GM12864 (cell line): ENCODE results near the gene ALKBH7.

Source experiments
- DNase-seq: peaks from one replicate; pipeline ENCODE4 v3.0.0-alpha.2; 2011; ENCODE audit warnings: low read depth
- H3K4me3 ChIP-seq: 2 replicates; pipeline ENCODE4 v1.5.1; 2011; ENCODE audit warnings: mild to moderate bottlenecking, low read depth, low read length, control low read depth
- TF ChIP-seq, protein P1 (sequence below): IDR thresholded peaks from 2 replicates; pipeline ENCODE4 v1.5.1; 2011; ENCODE audit warnings: low read depth, mild to moderate bottlenecking, moderate library complexity, low read length, control low read depth, inconsistent platforms; ENCODE audit errors: missing control alignments

Gene ALKBH7

DNA sequence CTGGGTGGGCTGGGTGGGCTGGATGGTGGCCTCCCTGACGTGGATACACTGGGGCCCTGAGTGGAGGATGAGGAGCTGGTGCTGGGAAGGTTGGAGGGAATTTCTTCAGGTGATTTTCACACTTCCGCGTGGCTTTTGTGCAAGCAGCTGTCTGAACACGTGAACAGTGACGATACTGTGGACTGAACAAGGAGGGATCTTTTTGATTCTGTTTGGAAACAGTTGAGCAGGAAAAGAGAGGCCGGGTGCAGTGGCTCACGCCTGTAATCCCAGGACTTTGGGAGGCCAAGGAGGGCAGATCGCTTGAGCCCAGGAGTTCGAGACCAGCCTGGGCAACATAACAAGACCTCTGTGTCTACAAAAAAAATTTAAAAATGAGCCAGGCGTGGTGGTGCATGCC, 29.5 kb downstream of the ALKBH7 start:
- H3K4me3 ChIP-seq = no peak overlapping the region
- TF ChIP-seq, protein P1, sequence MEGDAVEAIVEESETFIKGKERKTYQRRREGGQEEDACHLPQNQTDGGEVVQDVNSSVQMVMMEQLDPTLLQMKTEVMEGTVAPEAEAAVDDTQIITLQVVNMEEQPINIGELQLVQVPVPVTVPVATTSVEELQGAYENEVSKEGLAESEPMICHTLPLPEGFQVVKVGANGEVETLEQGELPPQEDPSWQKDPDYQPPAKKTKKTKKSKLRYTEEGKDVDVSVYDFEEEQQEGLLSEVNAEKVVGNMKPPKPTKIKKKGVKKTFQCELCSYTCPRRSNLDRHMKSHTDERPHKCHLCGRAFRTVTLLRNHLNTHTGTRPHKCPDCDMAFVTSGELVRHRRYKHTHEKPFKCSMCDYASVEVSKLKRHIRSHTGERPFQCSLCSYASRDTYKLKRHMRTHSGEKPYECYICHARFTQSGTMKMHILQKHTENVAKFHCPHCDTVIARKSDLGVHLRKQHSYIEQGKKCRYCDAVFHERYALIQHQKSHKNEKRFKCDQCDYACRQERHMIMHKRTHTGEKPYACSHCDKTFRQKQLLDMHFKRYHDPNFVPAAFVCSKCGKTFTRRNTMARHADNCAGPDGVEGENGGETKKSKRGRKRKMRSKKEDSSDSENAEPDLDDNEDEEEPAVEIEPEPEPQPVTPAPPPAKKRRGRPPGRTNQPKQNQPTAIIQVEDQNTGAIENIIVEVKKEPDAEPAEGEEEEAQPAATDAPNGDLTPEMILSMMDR = no peak
- no peak for DNase-seq

DNA sequence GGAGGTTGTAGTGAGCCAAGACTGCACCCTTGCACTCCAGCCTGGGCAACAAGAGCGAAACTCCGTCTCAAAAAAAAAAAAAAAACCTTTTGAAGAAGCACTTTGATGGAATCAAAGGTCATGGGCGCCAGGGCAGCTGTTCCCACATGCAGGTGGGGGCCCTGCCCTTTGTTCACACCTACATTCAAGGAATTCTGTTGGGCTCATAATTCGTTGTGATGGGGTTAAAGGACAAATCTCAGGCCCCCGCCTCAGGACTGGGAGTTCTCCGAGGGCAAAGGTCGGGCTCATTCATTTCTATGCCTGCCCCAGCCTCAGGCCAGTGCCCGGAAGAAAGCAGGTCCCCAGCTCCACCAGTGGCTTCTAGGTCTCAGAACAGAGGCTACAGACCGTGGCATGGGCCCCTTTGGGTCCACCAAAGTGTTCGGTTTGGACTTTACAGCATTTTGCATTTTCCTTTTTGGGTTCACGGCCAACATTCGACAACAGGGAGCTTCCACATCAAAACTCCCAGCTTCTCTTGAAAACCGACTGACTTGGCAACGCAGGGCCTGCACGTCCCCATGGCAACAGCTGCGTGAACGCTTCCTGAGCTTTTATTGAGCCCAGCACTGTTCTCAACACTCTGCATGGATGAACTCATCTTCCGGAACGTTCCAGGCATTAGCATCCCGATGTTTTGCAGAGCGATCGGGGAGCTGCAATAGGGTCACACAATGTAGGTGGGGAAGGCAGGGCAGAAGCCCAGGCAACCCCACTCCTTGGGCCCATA, 30.4 kb downstream of the ALKBH7 start:
- TF ChIP-seq, protein P1 = no peak

DNA sequence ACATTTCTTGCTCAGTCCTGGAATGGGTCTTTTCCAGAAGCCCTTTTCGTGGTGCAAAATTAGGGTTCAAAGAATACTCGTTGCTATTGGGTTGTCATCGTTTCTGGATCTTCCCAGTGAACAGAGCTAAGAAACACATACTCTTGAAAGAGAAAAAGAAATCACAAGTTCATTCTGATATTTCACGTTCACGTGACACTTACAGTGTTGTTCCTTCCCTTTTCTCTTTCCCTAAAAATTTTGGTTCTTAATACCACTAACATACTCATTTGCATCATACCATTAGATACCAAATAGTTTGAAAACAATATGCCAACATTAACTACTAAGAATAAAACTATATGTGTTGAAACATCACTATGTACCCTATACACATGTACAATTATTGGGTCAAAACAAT, 33.8 kb downstream of the ALKBH7 start:
- H3K4me3 ChIP-seq = no peak overlapping the region
- DNase-seq = no peak
- TF ChIP-seq, protein P1 = no peak

More for the DNA sequence above, 30.4 kb downstream of the ALKBH7 start:
- DNase-seq = no peak
- no peak overlapping the region for H3K4me3 ChIP-seq

DNA sequence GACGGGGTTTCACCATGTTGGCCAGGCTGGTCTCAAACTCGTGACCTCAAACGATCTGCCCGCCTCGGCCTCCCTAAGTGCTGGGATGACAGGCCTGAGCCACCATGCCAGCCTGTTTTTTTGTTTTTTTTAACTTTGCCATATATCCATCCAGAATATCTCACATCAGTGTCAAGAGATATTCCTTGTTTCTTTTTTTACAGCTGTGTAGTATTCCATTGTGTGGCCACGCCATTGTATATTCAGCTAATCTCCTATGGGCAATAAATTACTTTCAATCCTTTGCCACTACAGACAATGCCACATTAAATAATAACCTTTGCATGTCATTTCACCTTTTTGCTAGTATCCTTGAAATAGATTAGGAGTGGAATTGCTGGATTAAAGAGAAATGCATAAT, 36.8 kb downstream of the ALKBH7 start:
- TF ChIP-seq, protein P1 = no peak
- no peak for DNase-seq
- no peak overlapping the region for H3K4me3 ChIP-seq

DNA sequence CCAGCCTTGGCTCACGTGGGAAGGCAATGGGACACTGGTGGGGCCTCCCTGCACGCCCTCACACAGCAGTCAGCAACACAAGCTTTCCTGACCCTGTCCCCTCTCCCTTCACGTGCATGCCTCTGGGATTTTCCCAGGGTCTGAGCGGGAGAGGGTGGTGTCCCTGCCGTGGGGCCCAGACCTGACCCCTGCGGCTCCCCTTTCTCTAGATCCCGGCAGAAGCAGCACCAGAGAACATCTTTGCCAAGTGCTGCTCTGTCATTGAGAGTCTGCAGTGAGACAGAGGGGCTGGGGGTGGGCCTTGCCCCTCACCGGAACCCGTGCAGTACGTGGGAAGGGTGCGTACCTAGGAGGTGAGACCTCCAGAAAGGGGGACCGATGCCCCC, 39.5 kb downstream of the ALKBH7 start:
- no peak overlapping the region for H3K4me3 ChIP-seq
- no peak for DNase-seq
- TF ChIP-seq, protein P1 = no peak

DNA sequence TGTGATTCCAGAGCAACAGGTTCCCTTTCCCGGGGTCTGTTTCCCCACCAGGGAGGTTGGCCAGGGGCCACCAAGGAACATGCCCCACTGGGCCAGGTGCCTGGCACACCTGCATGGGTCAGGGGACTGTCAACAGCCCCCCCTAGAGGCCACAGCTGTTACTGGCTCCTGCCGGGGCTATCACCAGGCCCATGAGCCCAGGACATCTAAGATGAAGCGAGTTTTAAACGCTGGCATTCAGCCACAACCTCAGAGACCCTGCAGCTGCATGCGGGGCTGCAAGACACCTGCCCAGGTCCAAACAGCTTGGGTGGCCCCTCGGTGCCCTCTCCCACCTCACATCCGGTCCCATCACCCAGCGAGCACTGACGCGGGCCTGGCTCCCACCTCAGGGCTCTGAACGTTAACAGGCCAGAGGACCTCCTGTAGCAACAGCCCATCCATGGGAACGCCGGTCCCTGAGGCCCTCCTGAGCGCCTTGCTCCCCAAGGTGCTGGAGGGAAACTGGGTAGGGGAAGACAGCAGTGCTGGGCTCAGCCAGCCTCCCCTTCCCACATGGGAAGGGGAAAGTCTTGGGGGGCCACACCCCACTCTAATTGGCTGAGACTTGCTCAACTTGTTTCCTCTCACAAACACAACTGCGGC, 40.0 kb downstream of the ALKBH7 start:
- DNase-seq = no peak
- TF ChIP-seq, protein P1 = peak; percentile 75
- H3K4me3 ChIP-seq = no peak overlapping the region

DNA sequence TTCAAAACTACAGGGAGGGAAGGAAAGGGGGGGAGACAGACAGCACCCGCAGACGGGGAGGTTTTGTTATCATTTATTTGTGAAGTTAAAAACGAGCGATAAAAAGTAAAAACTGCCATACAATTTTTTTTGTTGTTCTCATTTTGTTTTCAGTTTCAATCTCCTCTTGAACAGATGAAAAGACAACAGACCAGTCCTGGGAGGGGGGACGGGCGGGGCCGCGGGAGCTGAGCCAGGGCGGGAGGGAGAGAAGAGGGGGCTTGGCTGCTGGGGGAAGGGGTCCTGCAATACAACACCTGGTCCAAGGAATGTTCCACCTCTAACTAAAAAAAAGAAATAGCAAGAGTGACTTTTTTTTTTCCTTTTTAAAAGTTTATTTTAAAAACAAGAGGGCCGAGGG, 40.7 kb downstream of the ALKBH7 start:
- H3K4me3 ChIP-seq = no peak overlapping the region
- TF ChIP-seq, protein P1 = no peak
- no peak for DNase-seq
